Ramos (cell line): ENCODE results near the gene INSC.

Experiments used
- in situ Hi-C: fragments of 300-500 bp; cut with MboI; formaldehyde crosslinking; loops from one replicate; pipeline ENCODE4 v1.14.3; 2022; ENCODE audit warnings: low sequenced_read_pairs; ENCODE audit not compliant: unreplicated experiment

The INSC gene

DNA sequence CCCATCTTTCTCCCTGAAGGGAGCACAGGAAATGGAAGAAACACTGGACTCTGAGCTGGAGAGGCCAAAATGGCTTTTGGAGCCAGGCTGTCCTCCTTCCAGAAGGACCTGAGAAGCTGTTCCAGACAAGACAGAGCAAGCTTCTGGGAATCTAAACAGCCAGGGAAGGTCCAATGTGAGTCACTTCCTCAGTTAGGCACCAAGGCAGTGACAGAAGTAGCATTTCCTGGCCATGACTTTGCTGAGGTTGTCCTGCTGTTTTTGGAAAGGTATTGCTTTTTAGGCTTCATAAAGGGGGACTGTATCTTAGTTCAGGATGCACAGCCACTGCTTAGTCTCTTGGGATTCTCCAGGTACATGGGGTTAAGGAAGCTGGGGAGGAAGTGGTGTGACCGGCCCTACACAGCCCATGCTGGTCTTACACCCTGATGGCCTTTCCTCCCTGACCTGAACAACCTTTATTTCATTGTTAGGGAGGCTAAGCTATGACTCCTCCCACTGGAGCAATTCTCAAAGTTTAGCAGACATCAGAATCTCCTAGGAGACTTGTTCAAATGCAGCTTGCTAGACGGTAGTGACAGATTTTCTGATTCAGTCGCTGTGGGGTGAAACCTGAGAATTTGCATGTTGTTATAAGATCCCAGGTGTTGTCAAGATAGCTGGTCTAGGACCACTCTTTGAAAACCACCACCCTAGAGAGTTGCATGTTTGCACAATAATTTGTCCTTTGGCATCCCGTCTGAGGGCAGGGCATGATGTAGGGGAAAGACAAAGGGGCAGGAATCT, 6.8 kb upstream of the INSC start:
- in situ Hi-C loops: loop anchor here (10.0 kb wide), 1 partner anchor 87 kb away; no protein-coding TSS in a partner anchor

DNA sequence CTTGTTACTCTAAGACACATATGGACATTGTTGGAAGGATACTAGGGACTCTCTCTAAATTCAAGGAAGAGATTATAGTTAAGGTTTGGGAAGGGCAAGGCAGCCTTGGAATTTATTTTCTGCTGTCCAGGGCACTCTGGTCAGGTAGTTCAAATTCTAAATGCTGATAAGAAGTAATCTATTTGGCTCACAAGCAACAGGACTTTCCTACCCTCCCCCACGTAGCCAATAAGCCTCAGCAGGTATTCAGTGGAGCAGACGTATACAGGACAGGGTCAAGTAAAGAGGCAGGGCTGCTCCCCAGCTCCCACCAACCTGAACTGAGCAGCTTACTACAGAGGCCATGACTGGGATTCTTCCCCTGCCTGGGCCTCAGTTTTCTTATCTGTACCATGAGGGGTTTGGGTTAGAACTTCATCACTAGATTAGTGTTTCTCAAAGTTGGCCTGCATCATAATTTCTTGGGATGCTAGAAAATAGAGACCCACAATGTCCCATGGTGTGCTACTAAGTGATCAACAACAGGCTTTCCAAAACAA, 6.1 kb upstream of the INSC start:
- in situ Hi-C loops: loop anchor here (10.0 kb wide), 1 partner anchor 86 kb away; no protein-coding TSS in a partner anchor

- in situ Hi-C loops: loop anchor here (10.0 kb wide), 1 partner anchor 85 kb away; no protein-coding TSS in a partner anchor
These were observed 5.1 kb upstream of the INSC start for GRCh38 chr11:15109602-15110001.

DNA sequence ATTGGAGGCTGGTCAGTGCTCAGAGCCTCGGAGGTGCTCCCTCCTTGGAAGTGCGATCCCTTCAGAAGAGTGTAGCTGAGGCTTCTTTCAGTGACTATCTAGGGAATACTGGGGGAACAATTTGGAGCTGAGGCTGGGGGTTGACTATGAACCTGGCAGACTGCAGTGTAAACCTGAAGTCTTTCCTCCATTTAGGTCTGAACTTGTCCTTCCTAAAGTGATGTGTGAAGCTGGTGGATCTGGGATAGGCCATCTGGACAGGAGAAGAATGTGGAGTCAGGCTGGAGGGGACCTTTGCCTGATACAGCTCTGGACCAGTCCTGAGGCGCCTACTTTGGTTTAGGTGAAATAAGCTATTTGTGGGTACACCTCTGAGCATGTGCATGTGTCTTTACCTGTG, 3.5 kb upstream of the INSC start:
- in situ Hi-C loops: no loop called here

DNA sequence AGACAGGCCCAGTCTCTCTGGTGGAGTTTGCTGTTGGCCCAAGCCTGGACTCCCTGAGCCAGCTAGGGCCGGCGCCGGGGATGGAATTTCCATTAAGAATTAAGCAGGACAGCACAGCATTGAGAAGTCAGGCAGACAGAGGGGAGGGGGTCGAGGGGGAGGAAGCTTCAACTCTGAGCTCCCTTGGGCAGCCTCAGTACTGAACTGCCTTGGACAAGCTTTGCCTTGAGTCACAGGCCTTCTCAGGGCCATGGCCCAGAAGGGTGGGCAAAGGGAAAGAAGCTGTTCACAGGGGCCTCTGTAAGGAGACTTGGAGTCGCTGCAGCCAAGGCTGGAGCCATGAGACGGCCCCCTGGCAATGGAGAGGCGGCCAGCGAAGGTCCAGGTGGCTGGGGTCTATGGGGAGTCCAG, 2.6 kb upstream of the INSC start:
- in situ Hi-C loops: no loop called here

DNA sequence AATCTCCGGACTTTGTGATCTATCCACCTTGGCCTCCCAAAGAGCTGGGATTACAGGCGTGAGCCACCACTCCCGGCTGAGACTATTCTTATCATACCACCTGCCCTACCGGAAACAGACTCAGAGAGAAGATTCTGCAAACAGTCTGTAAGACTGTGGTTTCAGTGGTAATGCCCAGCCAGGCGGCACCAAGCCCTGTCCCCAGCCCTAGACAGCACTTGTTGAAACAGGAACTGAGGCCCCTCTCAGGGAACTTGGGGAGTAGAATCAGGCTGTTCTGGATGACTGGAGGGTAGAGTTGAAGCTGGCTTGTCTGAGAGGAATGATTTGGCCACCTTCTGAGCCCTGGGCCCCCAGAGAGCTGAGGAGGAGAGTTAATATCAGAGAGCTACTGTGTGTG, 1.3 kb upstream of the INSC start:
- in situ Hi-C loops: no loop called here

GRCh38 chr11:15115686-15116085, 963 bp downstream of the INSC start:
- in situ Hi-C loops: no loop called here

DNA sequence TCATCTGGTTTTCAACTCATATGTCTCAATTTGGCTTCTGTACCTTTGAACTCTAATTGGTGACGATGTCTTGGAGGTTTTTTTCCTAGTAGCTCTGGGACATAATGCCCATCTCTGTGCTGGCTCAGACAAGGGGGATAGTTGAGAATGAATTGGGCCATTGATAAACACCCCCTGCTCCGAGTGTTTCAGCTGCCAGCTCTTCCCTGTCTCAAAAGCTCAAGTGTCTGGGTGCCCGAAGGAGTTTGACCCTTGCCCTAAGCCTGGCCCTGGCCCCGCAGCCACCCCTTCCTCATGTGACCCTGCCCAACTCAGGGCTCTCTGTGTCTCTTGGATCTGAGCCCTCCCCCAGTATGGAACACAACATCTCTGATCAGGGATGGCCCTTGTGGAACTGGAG, 3.0 kb downstream of the INSC start:
- in situ Hi-C loops: no loop called here

GRCh38 chr11:15118431-15118830, 3.7 kb downstream of the INSC start:
- in situ Hi-C loops: no loop called here

- in situ Hi-C loops: no loop called here
These were observed 4.6 kb downstream of the INSC start for GRCh38 chr11:15119352-15119751.

DNA sequence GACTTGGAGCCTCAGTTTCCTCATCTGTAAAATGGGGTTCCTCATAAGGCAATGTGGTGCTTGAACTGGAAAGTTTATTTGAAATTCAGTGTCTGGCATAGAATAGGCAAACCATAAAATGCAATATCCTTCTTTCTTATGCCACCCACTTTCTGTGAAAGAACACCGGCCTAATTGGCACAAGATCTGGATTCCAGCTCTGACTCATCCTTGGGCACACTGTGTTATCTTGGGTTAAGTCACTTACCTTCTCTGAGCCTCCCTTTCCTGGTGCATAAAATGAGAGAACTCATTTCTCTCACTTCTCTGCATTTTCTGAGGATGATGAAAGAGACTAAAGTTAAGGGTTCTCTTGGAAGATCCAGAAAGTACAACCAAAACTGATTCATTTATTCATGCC, 5.1 kb downstream of the INSC start:
- in situ Hi-C loops: no loop called here

GRCh38 chr11:15123849-15124248, 9.1 kb downstream of the INSC start:
- in situ Hi-C loops: no loop called here

DNA sequence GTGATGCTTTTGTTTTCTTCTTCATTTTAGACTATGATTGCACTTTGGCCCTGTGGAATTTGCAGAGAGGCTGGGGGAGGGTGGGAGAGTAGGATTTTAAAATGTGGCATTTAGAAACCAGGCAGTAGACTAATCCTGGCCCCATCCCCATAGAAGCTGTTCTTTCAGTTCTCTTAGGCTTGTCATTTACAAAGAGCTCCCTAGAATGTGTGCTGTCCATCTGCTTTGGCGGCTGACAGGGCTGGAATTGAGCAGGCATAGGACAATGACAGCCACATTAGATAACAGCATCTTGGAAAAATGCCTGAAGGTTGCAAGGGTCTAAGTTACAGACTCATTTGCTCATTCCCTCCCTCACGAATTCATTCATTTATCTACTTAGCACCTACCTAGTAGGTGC, 9.8 kb downstream of the INSC start:
- in situ Hi-C loops: no loop called here

GRCh38 chr11:15127341-15127740, 12.6 kb downstream of the INSC start:
- in situ Hi-C loops: no loop called here

- in situ Hi-C loops: no loop called here
These were observed 13.9 kb downstream of the INSC start for GRCh38 chr11:15128621-15129020.

GRCh38 chr11:15136166-15136565, 21.4 kb downstream of the INSC start:
- in situ Hi-C loops: no loop called here

- in situ Hi-C loops: no loop called here
These were observed 24.5 kb downstream of the INSC start for GRCh38 chr11:15139096-15139770.

DNA sequence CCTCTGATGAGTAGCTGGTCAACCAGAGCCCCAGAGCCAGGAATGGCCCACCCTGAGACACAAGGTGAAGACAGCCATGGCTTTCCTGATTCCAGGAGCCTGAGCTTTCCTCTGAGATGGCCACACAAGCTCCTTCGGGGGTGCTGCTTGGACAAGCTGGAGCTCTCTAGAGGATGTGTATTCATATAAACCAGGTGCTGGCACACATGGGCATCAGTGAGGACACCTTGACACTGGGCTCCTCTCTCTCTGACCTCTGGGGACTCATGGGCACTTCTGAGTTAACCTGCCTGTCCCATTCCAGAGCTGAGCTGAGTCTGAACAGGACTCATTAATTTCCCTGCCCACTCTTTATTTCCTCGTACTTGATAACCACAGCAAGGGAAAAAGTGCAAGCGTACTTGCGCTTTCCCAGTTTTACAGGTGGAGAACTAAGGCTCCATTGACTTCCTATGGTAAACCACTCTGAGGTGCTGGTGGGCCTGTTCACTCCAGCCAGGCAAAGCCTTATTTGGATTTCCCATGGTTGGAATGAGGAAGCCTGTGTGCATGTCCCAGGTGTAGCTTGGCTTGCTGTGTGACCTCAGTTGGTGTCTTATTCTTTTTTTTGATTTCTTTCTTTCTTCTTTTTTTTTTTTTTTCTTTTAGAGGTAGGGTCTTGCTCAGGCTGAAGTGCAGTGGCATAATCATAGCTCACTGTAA, 25.4 kb downstream of the INSC start:
- in situ Hi-C loops: no loop called here

DNA sequence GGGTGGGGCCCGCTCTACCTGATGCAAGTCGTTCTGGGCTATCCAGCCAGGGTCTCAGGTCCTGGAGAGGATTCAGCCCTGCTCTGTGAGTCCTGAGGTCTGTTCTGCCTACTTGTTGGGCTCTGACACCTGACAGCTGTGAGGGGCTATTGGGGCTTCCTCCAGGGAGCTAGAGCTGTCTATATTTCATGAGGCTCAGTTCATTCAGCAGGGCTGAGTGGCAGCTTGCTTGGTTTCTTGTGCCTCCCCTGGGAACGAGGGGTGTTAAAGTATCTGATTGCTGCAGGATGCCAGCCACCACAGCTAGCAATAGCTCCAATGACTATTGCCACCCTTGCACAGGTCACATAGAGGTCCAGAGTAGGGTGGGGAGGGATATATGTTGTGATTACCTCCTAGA, 26.7 kb downstream of the INSC start:
- in situ Hi-C loops: no loop called here

DNA sequence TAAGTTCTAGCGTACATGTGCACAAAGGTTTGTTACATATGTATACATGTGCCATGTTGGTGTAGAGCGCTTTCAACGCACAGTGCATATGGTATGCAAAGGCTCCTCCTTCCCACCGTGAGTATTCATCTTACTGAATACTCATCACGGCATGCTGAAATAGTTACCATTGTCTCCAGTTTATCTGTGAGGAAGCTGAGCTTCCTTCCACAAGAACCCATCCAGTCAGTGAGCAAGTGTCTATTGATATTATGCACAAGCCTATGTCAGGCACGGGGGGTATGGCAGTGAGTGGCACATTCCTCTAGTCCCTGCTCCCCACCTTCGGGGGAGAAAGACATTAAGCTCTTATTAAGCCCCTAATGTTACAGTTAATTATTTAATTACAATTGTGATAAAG, 28.1 kb downstream of the INSC start:
- in situ Hi-C loops: no loop called here

DNA sequence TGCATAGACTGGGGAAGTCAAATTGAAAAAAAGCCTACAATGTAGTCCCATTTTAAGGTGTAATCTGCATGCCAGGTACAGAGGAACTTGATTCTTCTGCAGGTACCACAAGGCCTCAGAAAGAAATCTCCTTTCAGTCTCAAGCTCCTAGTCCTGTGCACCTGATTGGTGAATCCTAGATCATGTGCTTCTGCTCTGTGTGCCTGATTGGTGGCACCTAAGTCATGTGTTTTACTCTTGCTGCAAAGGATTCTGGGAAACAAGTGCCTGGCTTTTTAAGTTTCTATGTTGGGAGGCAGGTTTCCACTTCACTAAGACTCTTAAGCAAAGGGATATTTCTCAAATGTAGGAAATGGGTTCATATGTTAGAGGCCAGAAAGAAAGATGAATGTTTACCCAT, 29.1 kb downstream of the INSC start:
- in situ Hi-C loops: no loop called here
